CD4-positive, alpha-beta T cell treated with Interleukin-15 for 1 hour (primary cell): ENCODE results near the gene C4orf50.

Experiments
- DNase-seq: peaks from one replicate; pipeline ENCODE4 v3.0.0-alpha.2; 2020

C4orf50 gene

DNA sequence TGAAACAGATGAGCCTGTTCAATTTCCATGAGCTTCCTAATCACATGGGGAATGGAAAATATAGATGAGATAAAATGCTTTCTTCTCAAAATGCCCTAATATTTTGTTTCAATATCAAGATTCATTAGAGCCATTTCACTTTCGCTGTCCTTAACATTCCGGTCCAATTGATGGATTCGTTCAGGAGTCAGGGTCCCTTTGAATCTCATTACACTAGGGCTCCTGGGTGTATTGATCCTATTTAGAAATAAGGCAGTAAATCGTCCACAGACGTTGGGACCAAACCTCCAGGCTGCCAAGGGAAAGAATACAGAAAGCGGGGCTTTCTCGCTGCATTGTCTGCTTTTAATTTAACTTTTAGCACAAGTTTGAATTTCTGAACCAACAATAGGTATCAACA, 104.8 kb downstream of the C4orf50 start:
- no peak for DNase-seq

DNA sequence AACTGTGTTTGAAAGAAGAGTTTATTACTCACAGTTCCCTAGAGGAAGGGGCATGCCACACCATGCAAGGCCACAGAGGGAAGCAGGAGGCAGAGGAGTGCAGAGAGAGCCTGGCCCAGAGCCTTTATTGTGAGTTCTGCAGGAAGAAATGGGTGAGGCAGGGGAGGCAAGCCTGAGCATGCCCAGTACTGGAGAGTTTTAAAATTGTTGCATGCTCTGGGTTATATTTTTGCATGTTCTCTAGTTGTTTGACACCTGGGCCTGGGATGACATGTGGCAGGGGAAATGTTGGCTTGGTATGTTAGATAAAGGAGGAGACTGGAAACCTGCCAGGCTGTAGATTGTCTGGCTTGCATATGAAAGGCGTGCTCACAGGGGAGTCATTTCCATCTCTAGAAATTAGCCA, 105.6 kb downstream of the C4orf50 start:
- DNase-seq, result no peak

DNA sequence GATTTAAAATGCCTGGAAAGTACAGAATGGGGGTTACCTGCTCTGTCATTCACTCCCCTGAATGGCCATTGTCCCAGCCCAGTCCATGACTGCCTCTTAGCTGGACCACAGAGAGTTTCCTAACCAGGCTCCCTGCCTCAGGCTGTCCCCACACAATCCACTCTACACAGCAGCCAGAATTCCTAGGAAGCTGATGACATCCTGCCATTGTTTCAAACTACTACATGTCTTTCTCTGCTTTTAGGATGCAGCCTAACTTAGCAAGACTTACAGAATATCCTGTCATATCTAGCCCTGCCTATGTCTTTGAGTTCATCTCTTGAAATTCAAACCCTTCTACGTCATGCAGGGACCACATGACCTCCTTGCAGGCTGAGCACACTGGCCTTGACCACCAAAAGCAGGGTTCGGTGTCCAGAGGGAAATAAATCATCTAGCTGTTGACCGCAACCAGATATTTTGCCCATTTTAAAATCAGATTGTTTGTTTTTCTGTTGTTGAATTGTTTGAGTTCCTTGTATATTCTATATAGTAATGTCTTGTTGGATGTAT, 109.3 kb downstream of the C4orf50 start:
- DNase-seq, result no peak

DNA sequence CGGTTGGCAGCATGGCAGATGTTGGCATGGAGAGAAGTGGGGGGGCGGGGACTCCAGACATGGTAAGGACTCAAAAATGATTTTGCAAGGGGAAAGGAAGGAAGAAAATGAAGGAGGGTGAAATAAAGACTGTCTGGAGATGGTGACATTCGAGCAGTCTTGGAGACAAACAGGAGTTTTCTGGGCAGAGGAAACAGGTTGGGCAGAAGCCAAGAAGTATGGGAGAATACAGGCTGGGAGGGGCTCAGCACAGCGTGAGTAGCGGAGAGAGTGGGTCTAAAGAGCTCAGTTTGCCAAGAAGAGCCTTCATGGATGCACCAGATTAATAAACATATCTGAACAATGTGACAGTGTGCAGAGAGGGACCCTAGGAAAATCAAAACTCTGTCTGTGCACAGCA, 112.0 kb downstream of the C4orf50 start:
- no peak for DNase-seq

DNA sequence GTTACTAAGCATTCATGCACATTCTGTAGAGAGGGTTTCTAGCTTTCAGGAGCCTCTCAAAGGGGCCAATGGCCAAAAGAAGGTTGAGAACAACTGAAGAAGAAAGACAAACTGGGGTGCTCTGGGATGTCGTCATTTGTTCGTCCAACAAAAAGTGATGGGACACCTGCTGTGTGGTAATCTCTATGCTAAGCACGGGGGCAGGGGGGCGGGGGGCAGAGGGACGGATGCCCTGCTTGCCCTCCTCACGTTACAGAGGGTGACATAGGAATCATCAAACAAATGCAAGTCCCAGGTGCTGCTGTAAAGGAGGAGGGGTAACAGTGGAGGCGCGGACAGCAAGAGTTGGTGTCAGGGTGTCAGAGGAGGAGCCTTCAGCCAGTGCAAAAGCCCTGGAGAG, 112.5 kb downstream of the C4orf50 start:
- DNase-seq, result no peak

DNA sequence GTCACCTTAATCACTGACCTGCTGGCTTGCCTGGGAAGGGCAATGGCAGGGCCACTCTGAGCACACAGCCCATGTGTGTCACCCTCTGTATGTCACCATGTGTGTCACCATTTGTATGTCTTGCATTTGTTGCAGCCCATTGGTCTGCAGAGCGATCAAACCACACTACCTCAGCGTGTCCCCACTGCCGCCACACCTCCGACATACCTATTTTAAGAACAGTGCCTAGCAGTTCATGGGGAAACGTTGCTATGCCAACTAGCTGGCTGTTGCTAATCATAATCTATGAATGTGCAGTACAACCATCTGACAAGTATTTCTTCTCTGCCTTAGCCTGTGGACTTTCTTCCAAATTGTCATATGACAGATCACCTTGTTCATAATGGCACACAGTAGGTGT, 117.4 kb downstream of the C4orf50 start:
- DNase-seq, result no peak

DNA sequence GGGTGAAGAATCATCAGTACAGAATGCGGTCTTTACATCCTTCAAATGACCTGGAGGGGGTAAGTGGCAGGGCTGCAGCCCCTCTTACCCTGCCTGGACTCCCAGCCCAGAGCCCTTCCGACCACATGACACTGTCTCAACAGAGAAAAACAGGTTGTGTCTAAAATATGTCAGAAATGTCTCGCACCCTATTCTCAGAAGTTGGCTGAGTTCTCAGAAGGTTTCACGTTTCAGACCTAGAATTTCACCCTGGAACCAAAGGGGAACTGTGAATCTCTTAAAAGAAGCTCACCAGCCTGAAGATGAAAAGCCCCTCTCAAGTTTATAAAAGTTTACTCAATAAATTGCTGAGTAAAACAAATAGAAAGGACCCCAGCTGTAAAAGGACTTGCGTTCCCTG, 118.3 kb downstream of the C4orf50 start:
- DNase-seq, result no peak

DNA sequence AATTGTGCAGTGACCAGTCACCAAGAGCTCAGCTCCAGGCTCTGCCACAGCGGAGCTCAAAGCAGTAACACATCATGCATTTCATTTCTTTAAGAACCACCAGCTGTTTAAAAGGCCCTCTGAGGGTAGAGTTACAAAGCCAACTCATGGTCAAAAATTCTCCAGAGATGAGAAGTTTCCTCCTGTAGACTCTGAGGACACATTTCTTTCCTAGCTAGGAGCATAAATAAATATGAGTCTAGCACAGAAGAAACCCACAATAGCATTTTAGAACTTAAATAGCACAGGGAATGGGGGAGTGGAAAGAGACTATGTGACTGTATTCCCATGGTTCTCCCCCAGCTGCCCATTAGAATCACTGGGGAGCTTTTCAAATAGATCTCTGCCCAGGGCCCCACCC, 118.8 kb downstream of the C4orf50 start:
- DNase-seq, result no peak

DNA sequence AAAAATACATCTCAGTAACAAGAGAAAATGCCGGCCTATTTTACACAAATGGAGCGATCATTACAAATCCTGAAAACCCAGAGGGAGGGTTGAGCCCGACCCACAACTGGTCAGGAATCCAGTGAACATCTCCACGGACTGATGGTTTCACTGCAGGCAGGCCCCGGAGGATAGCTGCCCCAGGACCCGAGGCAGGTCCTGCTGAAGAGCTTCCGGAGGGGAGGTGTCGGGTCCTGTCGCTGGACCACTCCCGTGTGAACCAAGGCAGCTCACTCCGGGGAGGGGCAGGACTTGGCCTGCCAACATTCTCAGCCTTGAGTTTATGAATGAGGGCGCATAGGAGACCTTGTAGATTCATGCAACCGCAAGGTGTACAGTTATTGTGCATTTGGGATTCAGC, 120.6 kb downstream of the C4orf50 start:
- DNase-seq, result no peak

DNA sequence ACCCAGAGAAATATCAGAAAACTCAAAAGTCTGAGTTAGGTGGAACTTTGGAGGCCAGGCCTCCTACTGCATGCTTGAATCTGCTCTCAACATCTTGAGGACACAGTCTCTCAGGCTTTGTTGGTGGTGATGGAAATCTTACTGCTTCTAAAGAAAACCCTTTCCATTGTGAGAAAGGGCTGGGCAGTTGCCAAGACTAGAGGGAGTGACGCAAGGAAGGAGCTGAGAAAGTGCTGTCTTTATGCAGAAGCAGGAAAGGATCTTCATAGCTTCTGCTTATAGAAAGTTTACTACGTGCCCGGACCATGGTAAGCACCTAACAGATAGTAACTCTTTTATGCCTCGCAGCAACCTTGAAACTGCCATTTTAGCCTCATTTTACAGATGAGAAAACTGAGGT, 122.9 kb downstream of the C4orf50 start:
- no peak for DNase-seq

DNA sequence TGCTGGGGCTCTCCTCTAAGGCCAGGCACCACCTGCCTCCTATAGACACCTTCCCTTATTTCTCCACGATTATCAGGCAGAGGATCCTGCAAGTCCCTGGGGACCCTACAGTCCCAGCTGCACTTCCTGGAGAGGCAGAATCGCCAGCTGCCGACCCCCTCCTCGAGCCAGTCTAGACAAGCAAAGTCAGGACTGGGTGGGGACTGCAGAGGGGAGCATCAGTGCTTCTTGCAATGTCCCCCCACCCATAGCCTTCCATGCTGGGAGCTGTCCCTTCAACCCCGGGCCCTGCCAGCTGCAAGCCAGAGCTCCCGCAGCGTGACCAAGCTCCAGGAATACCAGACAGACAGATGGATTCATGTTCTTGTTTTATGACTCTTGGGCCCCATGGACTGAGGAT, 124.0 kb downstream of the C4orf50 start:
- DNase-seq, result no peak

DNA sequence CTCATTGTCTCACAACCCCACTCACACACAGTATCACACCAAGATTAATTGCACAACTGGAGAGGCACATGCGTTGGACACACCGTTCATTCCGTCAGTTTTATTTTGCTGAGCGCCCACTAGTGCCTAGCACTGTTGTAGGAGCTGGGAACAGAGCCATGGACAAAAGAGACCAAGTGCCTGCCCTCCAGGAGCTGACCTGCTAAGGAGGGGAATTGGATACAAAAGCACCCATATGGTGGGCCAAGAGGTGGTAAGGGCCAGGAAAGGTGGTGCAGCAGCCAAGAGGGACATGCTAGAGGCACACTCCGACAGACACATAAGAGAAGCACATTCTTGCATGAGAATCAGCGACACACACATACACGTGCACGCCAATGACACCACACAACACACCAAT, 124.6 kb downstream of the C4orf50 start:
- DNase-seq, result no peak

DNA sequence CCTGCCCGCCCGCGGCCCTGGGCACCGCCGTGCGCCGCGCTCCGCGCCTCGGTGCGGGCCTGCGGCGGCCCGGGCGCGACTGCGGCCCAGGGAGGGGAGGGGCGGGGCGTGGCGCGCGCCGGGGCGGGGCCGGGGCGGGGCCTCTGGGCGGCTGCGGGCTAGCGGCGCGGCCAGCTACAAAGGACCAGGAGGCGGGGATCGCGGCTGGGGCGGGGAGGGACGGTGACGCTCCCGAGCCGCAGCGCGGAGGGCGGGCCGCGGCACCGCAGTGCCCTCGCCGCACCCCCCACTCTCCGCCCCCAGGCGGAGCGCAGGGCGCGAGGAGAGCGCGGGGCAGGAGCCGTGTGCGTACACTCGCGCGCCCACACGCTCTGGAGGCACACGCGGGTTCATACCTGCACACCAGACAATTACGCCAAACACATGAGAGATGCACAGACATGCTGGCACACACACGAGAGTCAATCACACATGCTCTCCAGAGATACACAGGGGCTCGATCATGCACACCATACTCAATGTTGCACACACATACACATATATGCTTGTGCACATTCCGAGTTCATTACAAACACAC, 125.1 kb downstream of the C4orf50 start, which contains the start of gene CRMP1:
Gene CRMP1 (minus strand): TSS at position 83 of the 577 bp plus-strand sequence. CDS start 117 bp downstream, outside the sequence.
- DNase-seq, result no peak

DNA sequence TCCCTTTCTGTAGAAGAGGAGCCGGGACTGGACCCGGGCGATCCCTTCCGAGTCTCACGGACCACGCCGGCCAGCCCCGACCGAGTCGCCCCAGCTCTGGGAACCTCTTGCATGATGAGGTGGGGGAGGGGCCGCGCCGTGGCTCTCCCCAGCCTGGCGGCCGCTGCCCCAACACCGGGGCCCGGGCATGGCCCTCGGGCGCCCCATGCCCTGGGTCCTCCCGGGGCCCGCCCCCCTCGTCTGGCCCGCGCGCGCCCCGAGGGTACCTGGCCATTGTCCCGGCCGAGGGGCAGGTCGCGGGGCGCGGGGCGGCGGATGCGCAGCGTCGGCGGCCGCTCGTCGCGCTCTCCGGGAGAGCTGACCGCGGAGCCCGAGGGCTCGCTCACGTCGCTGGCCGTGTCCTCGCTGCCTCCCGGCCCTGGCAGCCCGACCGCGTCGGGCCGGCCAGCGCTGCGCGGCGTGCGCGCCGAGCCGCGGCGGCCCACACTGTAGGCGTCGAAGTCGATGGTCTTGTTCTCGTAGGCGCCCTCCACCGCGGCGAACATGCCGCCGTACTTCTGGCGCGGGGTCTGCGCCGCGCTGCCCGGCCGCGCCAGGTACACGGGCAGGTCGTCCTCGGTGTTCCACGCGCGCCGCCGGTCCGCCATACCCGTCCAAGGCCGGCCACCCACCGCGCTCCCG, 125.8 kb downstream of the C4orf50 start:
- DNase-seq, result no peak

DNA sequence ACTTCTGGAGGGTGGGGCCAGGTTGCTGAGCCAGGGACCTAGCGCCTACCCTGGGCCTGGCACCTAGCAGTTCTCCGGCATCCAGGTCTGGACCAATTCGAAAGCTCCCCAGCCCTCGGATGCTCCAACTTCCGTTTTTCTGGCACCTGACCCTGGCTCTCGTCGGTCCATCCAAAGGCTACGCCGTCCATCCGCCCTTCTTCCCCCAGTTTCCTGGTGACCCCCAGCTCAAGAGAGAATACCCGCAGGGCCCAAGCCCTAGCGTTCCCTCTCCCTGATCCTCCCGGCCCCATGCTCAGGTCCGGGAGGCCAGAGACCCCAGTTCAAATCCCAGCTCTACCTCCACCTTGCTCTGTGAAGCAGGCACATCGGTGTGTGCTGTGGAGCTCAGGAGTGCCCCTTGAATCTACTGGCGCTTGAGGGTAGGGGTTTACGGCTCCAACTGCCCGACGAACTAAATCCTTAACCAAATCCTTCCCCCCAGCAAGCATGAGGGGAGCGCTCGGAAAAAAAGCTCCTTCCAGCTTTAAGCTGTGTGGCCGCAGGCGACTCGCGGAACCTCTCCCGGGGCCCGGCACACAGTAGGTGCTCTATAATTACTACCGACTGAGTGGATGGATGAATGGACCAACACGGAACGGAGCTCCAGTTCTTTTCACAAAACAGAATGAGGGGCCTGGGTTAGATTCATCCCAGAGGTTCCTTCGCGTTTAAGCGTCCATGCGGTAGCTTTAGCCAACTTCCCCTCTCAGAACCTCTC, 126.5 kb downstream of the C4orf50 start:
- DNase-seq, result no peak

DNA sequence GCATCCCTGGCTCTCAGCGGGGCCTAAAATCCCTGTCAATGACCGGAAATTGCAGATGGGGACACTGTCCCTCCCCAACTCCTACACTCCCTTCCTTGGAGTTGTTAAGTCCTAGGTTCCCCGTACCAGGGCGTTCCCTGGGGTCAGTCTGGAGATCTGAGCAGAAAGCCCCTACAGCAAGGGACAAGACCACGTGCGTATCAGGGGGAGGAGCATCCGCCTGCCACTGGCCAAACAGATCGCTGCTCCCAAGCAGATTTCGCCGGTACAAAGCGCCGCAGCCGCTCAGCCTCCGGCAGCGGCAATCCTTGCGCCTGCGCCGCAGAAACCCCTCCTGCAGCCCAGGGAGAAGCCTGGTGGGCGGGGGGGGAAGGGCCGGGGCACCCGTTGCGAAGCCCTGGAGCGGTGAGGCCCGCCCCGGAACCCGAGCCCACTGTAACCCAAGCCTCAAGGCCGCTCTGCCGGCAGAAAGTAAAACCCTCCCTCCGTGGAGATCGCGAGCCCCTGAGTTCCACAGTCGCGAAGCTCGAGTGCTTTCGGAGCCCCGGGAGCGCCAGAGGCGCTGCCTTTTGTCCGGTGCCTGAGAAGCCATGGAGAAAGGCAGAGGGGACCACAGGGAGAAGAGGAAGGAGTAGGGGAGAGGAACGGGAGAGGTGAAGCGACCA, 128.0 kb downstream of the C4orf50 start:
- DNase-seq, result no peak

DNA sequence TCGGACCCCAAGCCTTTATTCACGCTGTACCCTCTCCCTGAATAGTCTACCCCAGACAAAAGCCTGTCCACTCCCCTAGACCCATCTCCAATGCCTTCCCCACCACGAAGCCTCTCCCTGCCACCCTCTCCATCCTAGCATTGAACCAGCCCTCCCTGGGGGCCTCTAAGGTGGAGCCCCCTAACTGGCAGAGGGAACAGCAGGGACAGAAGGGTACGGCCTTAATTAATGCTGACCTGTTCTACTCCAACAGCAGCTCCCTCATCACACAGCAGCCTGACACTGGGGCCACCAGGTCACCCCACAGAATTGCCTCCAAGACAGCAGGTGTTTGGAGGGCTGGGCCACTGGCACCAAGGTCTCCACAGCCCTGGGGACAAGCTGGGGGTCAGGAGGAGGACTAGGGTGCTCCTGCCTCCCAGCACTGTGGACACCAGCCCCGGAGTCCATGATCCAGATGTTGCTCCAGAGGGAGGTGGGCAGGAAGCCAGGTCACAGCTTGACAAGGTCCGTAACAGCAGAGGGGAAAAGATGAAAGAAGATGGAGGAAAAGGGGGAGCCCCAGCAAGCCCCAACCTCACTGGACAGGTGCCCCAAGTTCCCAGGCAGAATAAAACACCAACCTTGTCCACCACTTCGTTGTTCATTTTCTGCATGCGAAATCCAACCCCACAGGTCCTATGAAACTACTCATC, 129.1 kb downstream of the C4orf50 start:
- DNase-seq, result no peak

DNA sequence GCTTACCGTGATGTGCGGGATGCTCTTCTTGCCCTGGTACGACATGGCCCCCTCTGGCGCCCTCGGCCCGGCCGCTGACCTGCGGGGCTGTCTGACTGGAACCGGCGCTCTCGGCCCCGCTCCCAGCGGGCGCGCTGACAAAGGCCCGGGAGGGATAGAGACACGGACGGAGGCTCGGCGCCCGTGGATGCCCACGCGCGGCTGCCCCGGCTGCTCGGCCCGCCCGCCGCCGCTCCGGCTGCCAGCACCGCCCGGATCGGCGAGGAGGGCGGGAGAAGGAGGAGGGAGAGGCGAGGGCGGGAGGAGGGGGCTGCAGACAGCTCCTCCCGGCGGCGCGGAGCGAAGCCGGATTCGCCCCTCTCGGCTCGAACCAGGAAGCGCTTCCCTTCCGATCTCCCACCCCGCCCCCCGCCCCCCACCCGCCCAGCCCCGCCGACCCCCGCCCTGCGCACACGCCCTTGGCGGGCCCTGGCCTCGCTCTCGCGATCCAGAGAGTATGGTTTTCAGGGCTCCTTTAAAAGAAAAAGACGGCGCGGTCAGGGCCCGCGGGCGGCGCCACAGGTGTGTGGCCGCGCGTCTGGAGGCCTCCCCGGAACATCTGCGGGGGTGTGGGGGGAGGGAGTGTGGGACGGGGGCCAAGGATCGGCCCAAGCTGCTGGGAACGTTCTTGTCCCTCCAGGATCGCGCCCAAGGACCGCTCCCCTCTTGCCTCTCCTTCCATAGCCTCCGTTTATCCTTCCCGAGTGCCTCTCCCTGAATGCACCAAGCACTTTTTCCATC, 129.8 kb downstream of the C4orf50 start:
- no peak for DNase-seq

DNA sequence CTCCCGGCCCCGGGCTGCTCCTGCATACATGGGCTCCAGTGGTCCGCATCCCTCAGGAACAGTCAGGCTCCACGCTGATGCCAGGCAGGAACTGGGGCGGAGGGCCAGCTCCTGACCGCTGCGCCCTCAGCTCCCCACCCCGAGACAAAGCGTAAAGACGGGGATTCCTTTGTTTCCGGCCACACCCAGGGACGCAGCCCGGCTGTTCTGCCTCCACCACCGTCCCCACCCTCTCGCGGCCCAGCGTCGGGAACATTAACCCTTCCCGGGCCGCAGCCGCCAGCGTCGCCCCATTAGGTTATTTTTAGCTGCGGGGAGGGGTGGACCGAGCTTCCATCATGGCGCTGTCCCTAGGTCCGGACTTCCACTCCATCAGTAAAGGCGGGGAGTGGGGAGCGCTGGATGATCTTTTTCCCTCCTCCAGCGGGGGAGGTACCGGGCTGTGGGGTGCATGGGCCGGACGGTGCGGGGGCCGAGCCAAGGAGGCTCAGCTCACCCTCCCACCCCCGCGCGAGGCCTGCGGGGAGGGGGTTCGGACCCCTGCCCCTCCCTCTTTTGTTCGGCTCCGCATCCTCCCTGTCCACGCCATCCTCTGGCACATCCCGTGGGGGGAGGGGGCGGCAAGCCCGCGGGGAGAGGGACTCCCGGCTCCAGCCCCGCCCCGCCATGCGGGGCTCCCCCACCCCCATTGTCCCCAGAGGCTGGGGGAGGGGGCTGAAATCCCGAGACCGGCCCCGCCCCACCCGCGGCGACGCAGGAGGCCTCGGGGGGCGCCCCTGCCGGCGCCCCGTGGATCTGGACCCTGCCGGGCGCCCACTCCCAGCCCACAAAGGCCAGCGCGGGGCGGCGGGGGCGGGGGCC, 130.6 kb downstream of the C4orf50 start:
- DNase-seq, result no peak

DNA sequence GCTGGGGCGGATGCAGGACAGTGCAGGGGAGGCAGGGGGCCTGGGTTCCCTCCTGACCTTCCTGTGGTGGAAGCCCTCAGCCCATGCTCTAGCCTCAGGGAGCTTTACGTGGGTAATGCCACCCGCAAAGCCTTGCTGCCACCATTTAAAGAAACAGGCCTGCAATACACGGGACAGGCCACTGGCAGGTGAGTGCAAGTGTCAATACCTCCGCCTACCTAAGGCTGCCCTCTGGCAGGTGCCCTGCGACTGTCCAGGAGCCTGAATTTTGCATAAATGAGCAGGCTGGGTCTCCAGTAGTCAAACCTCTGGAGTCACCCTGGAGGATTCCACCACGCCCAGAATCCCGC, 131.2 kb downstream of the C4orf50 start:
- no peak for DNase-seq

DNA sequence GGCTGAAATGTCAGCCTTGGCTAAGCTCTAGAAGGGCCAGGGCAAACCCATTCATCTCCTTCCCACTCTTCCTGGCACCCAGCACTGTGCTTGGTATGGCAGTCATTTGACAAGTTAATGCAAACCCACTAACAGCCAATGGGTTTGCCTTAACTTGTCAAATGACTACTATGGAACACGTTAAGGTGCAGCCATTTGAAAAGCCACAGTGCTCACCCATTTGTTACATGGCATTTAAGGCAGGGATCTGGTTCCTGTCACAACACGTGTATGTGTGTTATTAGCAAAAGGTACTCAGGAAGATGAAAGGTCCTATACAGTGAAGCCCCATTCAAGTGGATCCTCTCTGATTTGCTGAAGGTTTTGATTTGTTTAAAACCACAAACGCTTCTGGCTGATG, 132.5 kb downstream of the C4orf50 start:
- DNase-seq, result no peak
